Measurements from ENCODE around the gene MAVS. TPM values are rescaled to one million over a fixed set of nuclear protein-coding genes. Genes with fewer than 3 reads are reported as not detected.

MAVS gene
- total RNA-seq, 1 experiment from 2014 or later: 32.3 TPM

- H3K27ac ChIP-seq (ENCODE audit: low read length): no peak overlapping the region
- POLR2A ChIA-PET: no interaction called here
- ATAC-seq (0 out of 2 replicates have a peak, but pooled peaks have one; percentile 13), DNase-seq (ENCODE audit: low read depth, low spot score) (no peak)
- H3K4me1 ChIP-seq (ENCODE audit: control insufficient read depth, insufficient read depth, low read length): no peaks in the 10 kb centered on the region
- H3K9me3 ChIP-seq (ENCODE audit: control insufficient read depth, insufficient read depth, low read depth, low read length): no peaks in the 10 kb centered on the region
- no peak overlapping the region for H3K4me3 ChIP-seq (ENCODE audit: low read depth in 2 of 2, low read length in 2 of 2)
- in situ Hi-C loops (cut with HindIII; ENCODE audit: low pct_unique_long_range_greater_than_20kb, low sequenced_read_pairs) (no loop called here), intact Hi-C loops (cut with micrococcal nuclease; ENCODE audit: unreplicated experiment) (no loop called here)
- no peaks in the 10 kb centered on the region for H3K36me3 ChIP-seq (ENCODE audit: control insufficient read depth, insufficient read depth, low read length)
- H3K27me3 ChIP-seq (ENCODE audit: control insufficient read depth, insufficient read depth, low read length): no peaks in the 10 kb centered on the region
- no peak for TF ChIP-seq SIN3A (IDR thresholded peaks at IDR 0.05; ENCODE audit: borderline replicate concordance, insufficient read depth, low read depth, low read length)
- TF ChIP-seq, protein P1, sequence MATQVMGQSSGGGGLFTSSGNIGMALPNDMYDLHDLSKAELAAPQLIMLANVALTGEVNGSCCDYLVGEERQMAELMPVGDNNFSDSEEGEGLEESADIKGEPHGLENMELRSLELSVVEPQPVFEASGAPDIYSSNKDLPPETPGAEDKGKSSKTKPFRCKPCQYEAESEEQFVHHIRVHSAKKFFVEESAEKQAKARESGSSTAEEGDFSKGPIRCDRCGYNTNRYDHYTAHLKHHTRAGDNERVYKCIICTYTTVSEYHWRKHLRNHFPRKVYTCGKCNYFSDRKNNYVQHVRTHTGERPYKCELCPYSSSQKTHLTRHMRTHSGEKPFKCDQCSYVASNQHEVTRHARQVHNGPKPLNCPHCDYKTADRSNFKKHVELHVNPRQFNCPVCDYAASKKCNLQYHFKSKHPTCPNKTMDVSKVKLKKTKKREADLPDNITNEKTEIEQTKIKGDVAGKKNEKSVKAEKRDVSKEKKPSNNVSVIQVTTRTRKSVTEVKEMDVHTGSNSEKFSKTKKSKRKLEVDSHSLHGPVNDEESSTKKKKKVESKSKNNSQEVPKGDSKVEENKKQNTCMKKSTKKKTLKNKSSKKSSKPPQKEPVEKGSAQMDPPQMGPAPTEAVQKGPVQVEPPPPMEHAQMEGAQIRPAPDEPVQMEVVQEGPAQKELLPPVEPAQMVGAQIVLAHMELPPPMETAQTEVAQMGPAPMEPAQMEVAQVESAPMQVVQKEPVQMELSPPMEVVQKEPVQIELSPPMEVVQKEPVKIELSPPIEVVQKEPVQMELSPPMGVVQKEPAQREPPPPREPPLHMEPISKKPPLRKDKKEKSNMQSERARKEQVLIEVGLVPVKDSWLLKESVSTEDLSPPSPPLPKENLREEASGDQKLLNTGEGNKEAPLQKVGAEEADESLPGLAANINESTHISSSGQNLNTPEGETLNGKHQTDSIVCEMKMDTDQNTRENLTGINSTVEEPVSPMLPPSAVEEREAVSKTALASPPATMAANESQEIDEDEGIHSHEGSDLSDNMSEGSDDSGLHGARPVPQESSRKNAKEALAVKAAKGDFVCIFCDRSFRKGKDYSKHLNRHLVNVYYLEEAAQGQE (IDR thresholded peaks at IDR 0.05; ENCODE audit: insufficient read depth in 1 of 2, low read depth in 2 of 2, low read length in 1 of 2): no peak
- no peak for TF ChIP-seq CTCF (IDR thresholded peaks at IDR 0.05)
- no peak for TF ChIP-seq TCF7L2 (IDR thresholded peaks at IDR 0.05; ENCODE audit: low read depth, low read length)
- TF ChIP-seq POLR2AphosphoS5 (IDR thresholded peaks at IDR 0.05; ENCODE audit: low read depth, low read length): no peak
- no TSS peak for BruUV-seq (replicated peaks)
- CTCF ChIA-PET: no interaction called here
These were observed 25.1 kb downstream of the MAVS start for GRCh38 chr20:3871550-3872265.

- no peak for DNase-seq (ENCODE audit: low read depth, low spot score)
- no TSS peak for BruUV-seq (replicated peaks)
These were observed 26.9 kb downstream of the MAVS start for GRCh38 chr20:3873507-3873906.

DNA sequence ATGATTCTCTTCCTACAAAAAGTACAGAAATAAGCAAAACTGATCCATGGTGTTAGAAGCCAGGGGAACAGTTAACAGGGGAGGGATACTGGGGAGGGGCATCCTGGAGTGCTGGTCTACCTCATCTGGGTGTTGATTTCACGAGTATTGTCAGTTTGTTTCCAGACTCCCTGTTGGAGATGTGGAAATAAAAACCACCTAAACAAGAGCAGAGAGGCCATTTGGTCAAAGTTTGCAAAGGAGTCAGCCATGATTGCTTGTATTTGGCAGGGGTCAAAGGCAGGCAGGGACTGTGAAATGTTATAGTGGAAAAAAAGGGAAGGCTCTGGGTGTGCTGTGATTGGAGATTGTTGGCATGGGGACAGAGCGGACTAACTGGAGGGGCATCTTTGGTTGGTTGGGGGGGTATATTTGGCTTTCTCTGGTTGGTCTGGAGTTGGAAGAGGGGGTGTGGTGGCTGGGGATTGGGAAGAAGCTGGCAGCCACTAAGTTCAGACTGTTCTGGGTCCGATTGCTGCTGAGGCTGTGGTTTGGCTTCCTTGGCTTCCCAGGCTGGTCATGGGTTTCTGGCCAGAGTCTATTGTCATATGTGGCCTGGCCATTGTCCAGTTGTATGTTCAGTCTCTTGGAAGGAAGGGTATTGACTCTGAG lies 27.7 kb downstream of the MAVS start:
- CTCF ChIA-PET: interaction anchor here (0.8 kb wide), 1 partner anchor 20 kb away, joined by 8 read pairs; no protein-coding TSS in a partner anchor
- POLR2A ChIA-PET: no interaction called here
- Histone ChIP-seq H3K36me3 (ENCODE audit: control insufficient read depth, insufficient read depth, low read length) (no peaks in the 10 kb centered on the region), H3K27ac (ENCODE audit: low read length) (no peak overlapping the region), H3K9me3 (ENCODE audit: control insufficient read depth, insufficient read depth, low read depth, low read length) (no peaks in the 10 kb centered on the region), H3K27me3 (ENCODE audit: control insufficient read depth, insufficient read depth, low read length) (no peaks in the 10 kb centered on the region), H3K4me3 (ENCODE audit: low read depth in 2 of 2, low read length in 2 of 2) (no peak overlapping the region), H3K4me1 (ENCODE audit: control insufficient read depth, insufficient read depth, low read length) (no peaks in the 10 kb centered on the region)
- 0 out of 2 replicates have a peak, but pooled peaks have one; percentile 32 for TF ChIP-seq POLR2AphosphoS5 (IDR thresholded peaks at IDR 0.05; ENCODE audit: low read depth, low read length)
- TF ChIP-seq, protein P1 (IDR thresholded peaks at IDR 0.05; ENCODE audit: insufficient read depth in 1 of 2, low read depth in 2 of 2, low read length in 1 of 2): no peak
- TF ChIP-seq SIN3A (IDR thresholded peaks at IDR 0.05; ENCODE audit: borderline replicate concordance, insufficient read depth, low read depth, low read length): no peak
- BruUV-seq (replicated peaks): no TSS peak
- no peak for DNase-seq (ENCODE audit: low read depth, low spot score)
- in situ Hi-C loops (cut with HindIII; ENCODE audit: low pct_unique_long_range_greater_than_20kb, low sequenced_read_pairs): no loop called here
- intact Hi-C loops (cut with micrococcal nuclease; ENCODE audit: unreplicated experiment): no loop called here
- ATAC-seq: no peak

More at GRCh38 chr20:3873507-3873906, 26.9 kb downstream of the MAVS start:
- no peak for ATAC-seq
- Histone ChIP-seq H3K27ac (ENCODE audit: low read length) (no peak overlapping the region), H3K27me3 (ENCODE audit: control insufficient read depth, insufficient read depth, low read length) (no peaks in the 10 kb centered on the region), H3K4me3 (ENCODE audit: low read depth in 2 of 2, low read length in 2 of 2) (no peak overlapping the region), H3K36me3 (ENCODE audit: control insufficient read depth, insufficient read depth, low read length) (no peaks in the 10 kb centered on the region), H3K4me1 (ENCODE audit: control insufficient read depth, insufficient read depth, low read length) (no peaks in the 10 kb centered on the region), H3K9me3 (ENCODE audit: control insufficient read depth, insufficient read depth, low read depth, low read length) (no peaks in the 10 kb centered on the region)
- POLR2A ChIA-PET: no interaction called here
- intact Hi-C loops (cut with micrococcal nuclease; ENCODE audit: unreplicated experiment): no loop called here
- in situ Hi-C loops (cut with HindIII; ENCODE audit: low pct_unique_long_range_greater_than_20kb, low sequenced_read_pairs): no loop called here
- TF ChIP-seq POLR2AphosphoS5 (IDR thresholded peaks at IDR 0.05; ENCODE audit: low read depth, low read length): no peak
- CTCF ChIA-PET: no interaction called here

All from Panc1 (cell line).